IgD-negative memory B cell (primary cell): ENCODE results near the gene GTF2I. TPM values are rescaled to one million over a fixed set of nuclear protein-coding genes. Genes with fewer than 3 reads are reported as not detected.
"Not testable (repeated sequence)": the region's sequence is repeated elsewhere in the genome, so short reads cannot be mapped to it uniquely, and the experiment has no call there.

Source experiments
- H3K27ac Mint-ChIP-seq, 3 donors: one replicate each; pipeline ENCODE4 v1.8.0; 2020 to 2022; ENCODE audit warnings: mild to moderate bottlenecking in 3 of 3, mixed read lengths in 3 of 3, moderate library complexity in 1 of 3
- H3K27me3 Mint-ChIP-seq: one replicate; pipeline ENCODE4 v1.8.0; 2021; ENCODE audit warnings: mixed read lengths
- H3K36me3 Mint-ChIP-seq: one replicate; pipeline ENCODE4 v1.8.0; 2020; ENCODE audit warnings: mild to moderate bottlenecking, mixed read lengths
- H3K4me1 Mint-ChIP-seq, 3 donors: one replicate each; pipeline ENCODE4 v1.8.0; 2020 to 2022; ENCODE audit warnings: mixed read lengths in 3 of 3, mild to moderate bottlenecking in 1 of 3
- H3K4me3 Mint-ChIP-seq, 4 donors: one replicate each; pipeline ENCODE4 v1.8.0; 2020 to 2022; ENCODE audit warnings: mild to moderate bottlenecking in 4 of 4, mixed read lengths in 4 of 4, moderate library complexity in 3 of 4
- H3K9me3 Mint-ChIP-seq, 3 donors: one replicate each; pipeline ENCODE4 v1.8.0; 2020 to 2021; ENCODE audit warnings: mixed read lengths in 3 of 3, mild to moderate bottlenecking in 1 of 3
- polyA plus RNA-seq: library from polyadenylated mRNA; unstranded; fragments of 300-500 nt; fragmentation: Illumina TruSeq; gene quantifications from one replicate; pipeline ENCODE4 v1.2.3, GENCODE V29; 2021

Gene GTF2I
- polyA plus RNA-seq, 1 donor from 2014 or later, result 81.5 TPM

DNA sequence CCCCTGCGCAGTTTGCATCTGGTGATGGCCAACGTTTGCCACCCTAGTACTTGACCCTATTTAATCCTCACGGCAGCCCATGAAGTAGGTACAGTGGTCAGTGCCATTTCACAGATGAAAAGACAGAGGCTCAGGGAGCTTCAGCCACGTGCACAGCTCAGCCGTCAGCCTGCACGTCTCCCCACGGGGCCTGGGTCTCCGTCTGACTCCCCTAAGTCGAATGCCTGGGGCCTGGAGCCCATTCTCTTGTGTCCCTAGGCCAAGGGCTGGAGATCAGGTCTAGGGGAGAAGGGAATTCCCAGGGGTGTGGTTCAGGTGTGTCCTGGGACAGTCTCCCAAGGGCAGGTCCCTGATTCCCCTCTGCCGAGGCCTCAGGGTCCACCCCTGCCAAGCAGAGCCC, 109.5 kb downstream of the GTF2I start:
- peak overlapping the region in 1 of 4 donors; percentile 39 for H3K4me3 Mint-ChIP-seq
- not testable (repeated sequence) for H3K36me3 Mint-ChIP-seq, H3K4me1 Mint-ChIP-seq, H3K27me3 Mint-ChIP-seq, H3K9me3 Mint-ChIP-seq
- peak overlapping the region in 1 of 3 donors; percentile 53 for H3K27ac Mint-ChIP-seq

DNA sequence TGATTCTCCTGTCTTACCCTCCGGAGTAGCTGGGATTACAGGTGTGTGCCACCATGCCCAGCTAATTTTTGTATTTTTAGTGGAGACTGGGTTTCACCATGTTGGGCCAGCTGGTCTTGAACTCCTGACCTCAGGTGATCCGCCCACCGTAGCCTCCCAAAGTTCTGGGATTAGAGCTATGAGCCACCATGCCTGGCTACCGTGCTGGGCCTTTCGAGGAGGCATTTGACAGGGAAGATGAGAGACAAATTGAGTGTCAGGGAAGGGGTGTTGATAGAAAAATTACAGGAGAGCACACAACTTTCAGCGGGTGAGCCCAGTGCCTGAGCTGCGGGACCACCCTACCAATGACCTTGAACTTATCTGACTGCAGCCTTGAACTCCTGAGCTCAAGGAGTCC, 112.5 kb downstream of the GTF2I start:
- not testable (repeated sequence) for H3K9me3 Mint-ChIP-seq, H3K27me3 Mint-ChIP-seq, H3K36me3 Mint-ChIP-seq, H3K27ac Mint-ChIP-seq, H3K4me1 Mint-ChIP-seq, H3K4me3 Mint-ChIP-seq

DNA sequence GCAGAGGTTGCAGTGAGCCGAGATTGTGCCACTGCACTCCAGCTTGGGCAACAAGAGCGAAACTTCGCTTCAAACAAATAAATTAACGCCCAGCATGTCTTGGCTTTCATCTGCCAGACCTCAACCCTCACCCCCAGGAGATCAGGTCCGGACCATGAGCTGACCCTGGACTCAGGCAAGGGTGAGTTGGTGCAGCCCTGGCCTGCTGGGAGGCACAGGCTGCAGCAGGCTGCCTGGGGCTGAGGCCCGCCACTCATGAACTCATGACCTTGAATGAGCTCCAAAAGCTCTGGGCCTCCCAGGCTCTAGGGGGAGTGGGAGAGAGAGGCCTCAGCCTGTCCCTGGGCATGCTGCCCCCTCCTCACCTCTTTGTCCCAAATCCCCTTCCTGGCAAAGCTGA, 114.6 kb downstream of the GTF2I start:
- not testable (repeated sequence) for H3K36me3 Mint-ChIP-seq, H3K27me3 Mint-ChIP-seq, H3K9me3 Mint-ChIP-seq, H3K4me3 Mint-ChIP-seq, H3K4me1 Mint-ChIP-seq, H3K27ac Mint-ChIP-seq

DNA sequence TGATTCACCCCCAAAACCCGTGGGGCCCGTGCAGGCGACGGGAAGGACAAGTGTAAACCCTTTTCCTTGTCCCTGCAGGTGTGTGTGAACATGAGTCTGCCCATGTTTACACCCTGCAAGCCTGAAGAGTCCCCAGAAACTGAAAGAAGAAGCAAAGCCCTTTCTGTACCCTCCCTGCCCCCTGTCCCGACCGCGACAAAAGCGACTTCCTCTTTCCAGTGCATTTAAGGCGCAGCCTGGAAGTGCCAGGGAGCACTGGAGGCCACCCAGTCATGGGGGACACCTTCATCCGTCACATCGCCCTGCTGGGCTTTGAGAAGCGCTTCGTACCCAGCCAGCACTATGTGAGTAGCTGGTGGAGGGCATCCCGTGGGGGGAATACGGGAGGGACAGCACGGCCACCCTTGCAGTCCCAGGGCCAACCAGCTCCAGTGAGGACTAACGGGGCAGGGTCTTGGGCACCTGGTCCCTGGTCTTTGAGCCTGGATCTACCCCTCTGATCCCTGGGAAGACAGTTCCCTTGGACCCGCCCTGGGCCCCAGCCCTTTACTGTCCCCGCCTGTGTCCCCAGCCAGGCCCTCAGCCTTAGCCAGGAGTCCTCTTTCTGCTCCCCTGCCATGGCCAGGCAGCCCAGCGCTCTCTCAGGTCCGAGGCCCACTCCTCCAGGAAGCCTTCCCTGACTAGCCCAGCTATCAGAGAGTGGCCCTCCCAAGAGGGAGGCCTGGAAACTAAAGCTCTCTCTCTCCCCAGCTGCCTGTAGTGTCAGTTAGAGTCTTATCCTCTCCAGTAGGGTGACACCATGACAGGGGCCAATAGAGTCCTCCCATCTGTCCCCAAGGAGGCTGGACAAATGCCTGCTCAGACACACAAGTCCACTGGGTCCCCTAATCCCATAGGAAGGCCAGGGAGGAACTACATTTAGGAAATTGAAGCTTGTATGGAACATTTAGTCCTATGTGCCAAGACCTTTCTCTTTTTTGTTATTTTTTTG, 116.5 kb downstream of the GTF2I start, which contains the start of gene NCF1:
Gene NCF1 (plus strand): TSS at position 252 of the 991 bp plus-strand sequence. CDS start 21 bp downstream, at position 273.
- H3K27ac Mint-ChIP-seq, H3K4me3 Mint-ChIP-seq, H3K36me3 Mint-ChIP-seq, H3K27me3 Mint-ChIP-seq, H3K4me1 Mint-ChIP-seq, H3K9me3 Mint-ChIP-seq: not testable (repeated sequence)

DNA sequence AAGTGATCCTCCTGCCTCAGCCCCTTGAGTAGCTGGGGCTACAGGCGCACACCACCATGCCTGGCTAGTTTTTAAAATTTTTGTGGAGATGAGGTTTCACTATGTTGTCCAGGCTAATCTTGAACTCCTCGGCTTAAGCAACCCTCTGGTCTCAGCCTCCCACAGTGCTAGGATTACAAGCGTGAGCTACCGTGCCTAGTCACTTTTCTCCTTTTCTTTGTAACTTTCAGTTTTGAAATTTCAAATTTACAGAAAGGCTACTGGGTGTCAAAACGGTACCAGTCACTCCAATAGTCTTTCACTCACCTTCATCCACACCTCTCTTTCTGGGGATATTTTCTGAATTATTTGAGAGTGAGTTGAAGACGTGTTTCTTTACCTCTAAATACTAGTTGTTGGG, 117.6 kb downstream of the GTF2I start:
- not testable (repeated sequence) for H3K36me3 Mint-ChIP-seq, H3K27ac Mint-ChIP-seq, H3K9me3 Mint-ChIP-seq, H3K4me3 Mint-ChIP-seq, H3K27me3 Mint-ChIP-seq, H3K4me1 Mint-ChIP-seq

DNA sequence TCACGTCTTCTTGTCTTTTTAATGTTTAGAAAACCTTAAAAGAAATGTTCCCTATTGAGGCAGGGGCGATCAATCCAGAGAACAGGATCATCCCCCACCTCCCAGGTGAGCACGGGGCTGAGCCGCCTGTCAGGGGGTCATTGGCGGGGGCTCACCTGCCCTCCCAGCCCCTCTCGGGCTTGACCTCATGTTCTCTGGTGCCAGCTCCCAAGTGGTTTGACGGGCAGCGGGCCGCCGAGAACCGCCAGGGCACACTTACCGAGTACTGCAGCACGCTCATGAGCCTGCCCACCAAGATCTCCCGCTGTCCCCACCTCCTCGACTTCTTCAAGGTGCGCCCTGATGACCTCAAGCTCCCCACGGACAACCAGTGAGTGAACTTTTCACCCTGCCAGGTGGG, 121.5 kb downstream of the GTF2I start:
- H3K9me3 Mint-ChIP-seq, H3K36me3 Mint-ChIP-seq, H3K4me1 Mint-ChIP-seq, H3K27me3 Mint-ChIP-seq, H3K27ac Mint-ChIP-seq, H3K4me3 Mint-ChIP-seq: not testable (repeated sequence)

DNA sequence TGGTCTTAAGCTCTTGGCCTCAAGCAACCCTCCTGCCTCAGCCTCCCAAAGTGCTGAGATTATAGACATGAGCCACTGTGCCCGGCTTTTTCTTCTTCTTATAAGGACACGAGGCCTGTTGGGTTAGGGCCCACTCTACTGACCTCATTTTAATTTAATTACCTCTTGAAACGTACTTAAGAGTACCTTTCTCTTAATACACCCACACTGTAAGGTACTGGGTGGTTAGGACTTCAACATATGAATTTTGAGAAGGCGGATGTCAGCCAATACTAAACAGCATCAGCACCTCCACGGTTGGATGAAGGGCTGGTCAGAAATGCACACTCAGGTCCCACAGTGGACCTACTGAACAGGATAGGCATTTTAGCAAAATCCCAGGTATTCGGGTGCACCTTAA, 124.2 kb downstream of the GTF2I start:
- H3K4me1 Mint-ChIP-seq, H3K27ac Mint-ChIP-seq, H3K36me3 Mint-ChIP-seq, H3K27me3 Mint-ChIP-seq, H3K9me3 Mint-ChIP-seq: not testable (repeated sequence)
- H3K4me3 Mint-ChIP-seq, result peak overlapping the region in 1 of 4 donors; percentile 12

DNA sequence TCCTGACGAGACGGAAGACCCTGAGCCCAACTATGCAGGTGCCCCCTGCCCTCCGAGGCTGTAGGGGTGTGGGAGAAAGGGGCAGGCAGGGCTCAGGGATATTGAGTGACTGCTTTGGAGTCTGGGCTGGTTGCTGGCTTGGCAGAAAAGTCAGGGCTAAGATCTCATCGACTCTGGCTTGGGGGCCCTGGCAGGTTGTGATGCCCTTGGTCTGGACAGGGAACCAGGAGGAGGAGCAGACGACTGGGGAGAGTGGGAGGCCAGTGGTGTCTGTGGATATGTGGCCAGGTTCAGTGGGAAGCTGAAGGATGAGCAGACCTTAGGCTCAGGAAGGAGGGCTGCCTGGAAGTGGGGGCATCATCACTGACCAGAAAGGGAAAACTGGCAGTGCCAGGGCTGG, 126.1 kb downstream of the GTF2I start:
- H3K4me3 Mint-ChIP-seq, result peak overlapping the region in 1 of 4 donors; percentile 56
- H3K27me3 Mint-ChIP-seq, H3K36me3 Mint-ChIP-seq, H3K9me3 Mint-ChIP-seq, H3K4me1 Mint-ChIP-seq, H3K27ac Mint-ChIP-seq: not testable (repeated sequence)

DNA sequence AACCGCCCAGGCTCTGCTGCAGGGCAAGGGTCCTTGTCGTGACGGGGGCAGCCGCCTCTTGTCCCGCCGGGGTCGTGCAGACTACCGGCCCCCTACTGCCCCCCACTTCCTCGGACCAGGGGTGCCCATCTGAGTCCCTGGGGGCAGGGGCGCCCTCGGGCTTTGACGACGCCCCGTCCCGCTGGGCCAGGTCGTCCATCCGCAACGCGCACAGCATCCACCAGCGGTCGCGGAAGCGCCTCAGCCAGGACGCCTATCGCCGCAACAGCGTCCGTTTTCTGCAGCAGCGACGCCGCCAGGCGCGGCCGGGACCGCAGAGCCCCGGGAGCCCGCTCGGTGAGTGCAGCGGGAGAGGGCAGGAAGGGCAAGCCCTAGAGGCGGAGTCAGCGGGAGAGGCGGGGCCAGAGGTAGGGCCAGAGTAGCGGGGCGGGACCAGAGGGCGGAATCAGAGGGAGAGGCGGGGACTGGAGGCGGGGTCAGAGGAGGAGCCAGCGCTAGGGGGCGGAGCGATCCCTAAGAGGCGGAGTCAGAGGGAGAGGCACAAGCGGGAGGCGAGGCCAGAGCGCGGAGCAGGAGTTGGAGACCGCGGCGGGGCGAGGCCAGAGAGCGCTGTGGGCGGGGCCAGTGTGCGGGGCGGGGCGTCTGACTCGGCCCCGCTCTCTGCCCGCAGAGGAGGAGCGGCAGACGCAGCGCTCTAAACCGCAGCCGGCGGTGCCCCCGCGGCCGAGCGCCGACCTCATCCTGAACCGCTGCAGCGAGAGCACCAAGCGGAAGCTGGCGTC, 131.0 kb downstream of the GTF2I start:
- not testable (repeated sequence) for H3K27ac Mint-ChIP-seq, H3K27me3 Mint-ChIP-seq, H3K36me3 Mint-ChIP-seq

DNA sequence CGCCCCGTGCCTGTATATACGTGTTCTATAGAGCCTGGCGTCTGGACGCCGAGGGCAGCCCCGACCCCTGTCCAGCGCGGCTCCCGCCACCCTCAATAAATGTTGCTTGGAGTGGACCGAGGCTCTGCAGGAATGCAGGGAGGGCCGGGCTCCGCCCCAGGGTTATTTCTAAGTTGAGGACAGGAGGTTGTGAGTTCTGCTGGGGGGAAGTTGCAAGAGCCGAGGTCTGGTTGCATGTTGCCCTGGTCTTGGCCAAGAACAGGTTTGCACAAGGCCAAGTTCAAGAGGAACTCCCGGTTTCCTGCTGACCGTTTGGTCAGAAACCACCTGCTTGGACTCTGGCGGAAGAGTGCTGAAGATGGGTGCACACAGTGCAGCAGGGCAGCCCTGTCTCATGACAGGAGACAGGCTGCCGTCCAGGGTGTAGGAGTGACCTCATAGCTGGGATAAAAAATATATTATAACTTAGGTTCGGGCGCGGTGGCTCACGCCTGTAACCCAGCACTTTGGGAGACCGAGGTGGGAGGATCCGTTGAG, 131.8 kb downstream of the GTF2I start:
- not testable (repeated sequence) for H3K9me3 Mint-ChIP-seq, H3K36me3 Mint-ChIP-seq, H3K27ac Mint-ChIP-seq, H3K4me1 Mint-ChIP-seq, H3K4me3 Mint-ChIP-seq, H3K27me3 Mint-ChIP-seq

More for the DNA sequence above, 131.0 kb downstream of the GTF2I start:
- H3K9me3 Mint-ChIP-seq, H3K4me3 Mint-ChIP-seq, H3K4me1 Mint-ChIP-seq: not testable (repeated sequence)

DNA sequence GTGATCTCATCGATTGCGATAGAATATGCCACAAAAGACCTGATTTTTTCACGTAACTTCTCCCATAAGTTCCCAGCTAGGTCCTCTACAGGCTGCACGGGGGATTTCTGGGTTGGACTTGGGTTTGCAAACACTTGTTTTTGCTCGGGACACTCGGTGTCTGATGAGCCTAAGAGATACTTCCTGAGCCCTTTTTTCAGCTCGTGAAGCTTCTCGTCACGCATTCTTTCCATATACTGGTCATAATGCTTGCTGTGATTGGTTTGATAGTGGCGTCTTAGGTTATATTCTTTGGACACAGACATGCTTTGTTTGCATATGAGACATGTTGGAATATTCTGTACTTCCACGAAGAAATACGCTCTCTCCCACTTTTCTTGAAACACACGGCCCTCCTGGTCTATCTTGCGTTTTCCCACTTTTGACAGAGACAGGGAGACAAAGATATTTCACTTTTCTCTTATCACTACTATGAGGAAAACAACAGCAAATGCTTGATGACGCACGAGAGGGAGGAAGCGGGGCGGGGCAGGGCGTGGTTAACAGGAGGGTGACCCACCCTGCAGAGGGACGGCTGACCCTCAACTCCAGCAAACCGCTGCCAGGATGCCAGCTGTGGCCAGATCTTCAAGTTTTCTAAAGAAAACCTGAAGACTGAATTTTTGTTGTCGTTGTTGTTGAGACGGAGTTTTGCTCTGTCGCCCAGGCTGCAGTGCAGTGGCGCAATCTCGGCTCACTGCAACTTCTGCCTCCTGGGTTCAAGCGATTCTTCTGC, 140.5 kb downstream of the GTF2I start:
- not testable (repeated sequence) for H3K27ac Mint-ChIP-seq, H3K4me3 Mint-ChIP-seq, H3K36me3 Mint-ChIP-seq, H3K4me1 Mint-ChIP-seq, H3K27me3 Mint-ChIP-seq, H3K9me3 Mint-ChIP-seq

DNA sequence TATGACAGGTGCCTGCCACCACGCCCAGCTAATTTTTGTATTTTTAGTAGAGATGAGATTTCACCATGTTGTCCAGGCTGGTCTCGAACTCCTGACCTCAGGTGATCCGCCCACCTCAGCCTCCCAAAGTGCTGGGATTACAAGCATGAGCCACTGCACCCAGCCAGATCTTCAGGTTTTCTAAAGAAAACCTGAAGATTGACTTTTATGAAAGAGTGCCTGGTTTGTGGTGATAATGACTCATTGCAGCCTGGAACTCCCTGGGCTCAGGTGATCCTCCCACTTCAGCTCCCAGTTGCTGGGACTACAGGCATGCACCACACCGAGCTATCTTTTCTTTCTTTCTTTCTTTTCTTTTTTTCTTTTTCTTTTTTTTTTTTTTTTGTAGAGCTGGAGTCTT, 141.1 kb downstream of the GTF2I start:
- H3K27ac Mint-ChIP-seq, H3K4me3 Mint-ChIP-seq, H3K27me3 Mint-ChIP-seq, H3K4me1 Mint-ChIP-seq, H3K9me3 Mint-ChIP-seq, H3K36me3 Mint-ChIP-seq: not testable (repeated sequence)
